ENCODE results near the gene GRM1. TPM values are rescaled to one million over a fixed set of nuclear protein-coding genes. Genes with fewer than 3 reads are reported as not detected.

The GRM1 gene
- total and polyA plus RNA-seq, 4 donors = 0.02 to 0.12 (median 0.06) TPM

- ATAC-seq (ENCODE audit: insufficient read depth, low FRiP score) (no peak), DNase-seq (no peak)
- no peaks in the 10 kb centered on the region for H3K4me1 ChIP-seq (ENCODE audit: control insufficient read depth in 5 of 5, insufficient read depth in 5 of 5, low read length in 5 of 5)
- H3K9ac ChIP-seq (ENCODE audit: insufficient read depth in 1 of 2, low read length in 2 of 2) = no peak overlapping the region
- no peaks in the 10 kb centered on the region for H3K9me3 ChIP-seq (ENCODE audit: control insufficient read depth in 4 of 4, insufficient read depth in 3 of 4, low read length in 3 of 4)
- H3K36me3 ChIP-seq (ENCODE audit: control insufficient read depth in 4 of 4, insufficient read depth in 4 of 4, low read length in 4 of 4) = no peaks in the 10 kb centered on the region
- no peak overlapping the region for H3K4me3 ChIP-seq
- no peak overlapping the region for H3K27ac ChIP-seq (ENCODE audit: low read depth in 1 of 2, low read length in 1 of 2)
- TF ChIP-seq, protein P1, sequence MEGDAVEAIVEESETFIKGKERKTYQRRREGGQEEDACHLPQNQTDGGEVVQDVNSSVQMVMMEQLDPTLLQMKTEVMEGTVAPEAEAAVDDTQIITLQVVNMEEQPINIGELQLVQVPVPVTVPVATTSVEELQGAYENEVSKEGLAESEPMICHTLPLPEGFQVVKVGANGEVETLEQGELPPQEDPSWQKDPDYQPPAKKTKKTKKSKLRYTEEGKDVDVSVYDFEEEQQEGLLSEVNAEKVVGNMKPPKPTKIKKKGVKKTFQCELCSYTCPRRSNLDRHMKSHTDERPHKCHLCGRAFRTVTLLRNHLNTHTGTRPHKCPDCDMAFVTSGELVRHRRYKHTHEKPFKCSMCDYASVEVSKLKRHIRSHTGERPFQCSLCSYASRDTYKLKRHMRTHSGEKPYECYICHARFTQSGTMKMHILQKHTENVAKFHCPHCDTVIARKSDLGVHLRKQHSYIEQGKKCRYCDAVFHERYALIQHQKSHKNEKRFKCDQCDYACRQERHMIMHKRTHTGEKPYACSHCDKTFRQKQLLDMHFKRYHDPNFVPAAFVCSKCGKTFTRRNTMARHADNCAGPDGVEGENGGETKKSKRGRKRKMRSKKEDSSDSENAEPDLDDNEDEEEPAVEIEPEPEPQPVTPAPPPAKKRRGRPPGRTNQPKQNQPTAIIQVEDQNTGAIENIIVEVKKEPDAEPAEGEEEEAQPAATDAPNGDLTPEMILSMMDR (IDR thresholded peaks at IDR 0.05; ENCODE audit: control extremely low read depth, extremely low read depth) = no peak
- no peaks in the 10 kb centered on the region for H3K27me3 ChIP-seq (ENCODE audit: control insufficient read depth in 3 of 3, insufficient read depth in 3 of 3, low read length in 2 of 3)
- WGBS, 2 donors = 80 to 87% methylated on average over 9 of the region's 9 CpGs
Observed at GRCh38 chr6:146202570-146202969, 173.7 kb downstream of the GRM1 start.

- Histone ChIP-seq H3K27ac (ENCODE audit: low read depth in 1 of 2, low read length in 1 of 2) (no peak overlapping the region), H3K9ac (ENCODE audit: insufficient read depth in 1 of 2, low read length in 2 of 2) (no peak overlapping the region), H3K4me3 (no peak overlapping the region), H3K4me1 (ENCODE audit: control insufficient read depth in 5 of 5, insufficient read depth in 5 of 5, low read length in 5 of 5) (no peaks in the 10 kb centered on the region), H3K27me3 (ENCODE audit: control insufficient read depth in 3 of 3, insufficient read depth in 3 of 3, low read length in 2 of 3) (no peaks in the 10 kb centered on the region), H3K36me3 (ENCODE audit: control insufficient read depth in 4 of 4, insufficient read depth in 4 of 4, low read length in 4 of 4) (no peaks in the 10 kb centered on the region), H3K9me3 (ENCODE audit: control insufficient read depth in 4 of 4, insufficient read depth in 3 of 4, low read length in 3 of 4) (peaks cover 0 to 1% (median 0%) of the 10 kb centered on the region in 4 donors)
- DNase-seq (no peak), ATAC-seq (ENCODE audit: insufficient read depth, low FRiP score) (no peak)
- 90 to 93% methylated on average over 3 of the region's 3 CpGs for WGBS, 2 donors
- TF ChIP-seq, protein P1 (IDR thresholded peaks at IDR 0.05; ENCODE audit: control extremely low read depth, extremely low read depth) = no peak
Observed at GRCh38 chr6:146209942-146210341, 181.1 kb downstream of the GRM1 start.

DNA sequence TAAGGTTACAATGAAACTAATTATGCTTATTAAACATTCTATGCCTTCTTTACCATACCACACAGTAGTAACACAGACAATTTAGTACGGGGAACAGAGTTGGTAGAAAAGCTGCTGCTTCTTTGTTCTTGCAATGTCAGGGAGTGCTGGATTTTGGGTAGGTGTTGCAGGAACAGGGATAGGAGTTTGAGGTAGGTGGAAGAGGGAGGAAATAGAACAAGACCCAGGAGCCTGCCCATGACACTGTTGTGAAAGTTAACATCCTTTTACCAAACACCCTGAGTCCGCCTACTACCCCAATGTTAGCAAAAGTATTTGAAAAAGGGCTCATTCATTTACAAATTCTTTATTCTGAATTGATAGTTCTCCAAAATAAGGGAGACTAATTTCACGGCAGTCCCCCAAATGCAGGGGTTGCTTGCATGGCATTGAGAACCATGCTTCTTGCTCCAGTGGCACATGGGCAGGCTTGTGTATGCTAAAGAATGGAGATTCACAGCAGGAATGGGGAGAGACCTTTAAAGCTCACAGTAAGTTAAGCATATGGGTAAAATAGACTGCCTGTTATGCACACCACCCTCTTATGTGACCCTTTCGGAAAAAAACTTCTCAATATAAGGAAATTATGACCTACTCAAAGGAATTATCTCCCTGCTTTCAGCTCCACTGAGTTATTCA lies 181.7 kb downstream of the GRM1 start:
- H3K4me1 ChIP-seq (ENCODE audit: control insufficient read depth in 5 of 5, insufficient read depth in 5 of 5, low read length in 5 of 5) = no peaks in the 10 kb centered on the region
- DNase-seq = no peak
- H3K9ac ChIP-seq (ENCODE audit: insufficient read depth in 1 of 2, low read length in 2 of 2) = no peak overlapping the region
- peaks cover 0 to 1% (median 0%) of the 10 kb centered on the region in 4 donors for H3K9me3 ChIP-seq (ENCODE audit: control insufficient read depth in 4 of 4, insufficient read depth in 3 of 4, low read length in 3 of 4)
- H3K27me3 ChIP-seq (ENCODE audit: control insufficient read depth in 3 of 3, insufficient read depth in 3 of 3, low read length in 2 of 3) = no peaks in the 10 kb centered on the region
- 89 to 93% methylated on average over 4 of the region's 4 CpGs for WGBS, 2 donors
- H3K36me3 ChIP-seq (ENCODE audit: control insufficient read depth in 4 of 4, insufficient read depth in 4 of 4, low read length in 4 of 4) = no peaks in the 10 kb centered on the region
- no peak overlapping the region for H3K27ac ChIP-seq (ENCODE audit: low read depth in 1 of 2, low read length in 1 of 2)
- ATAC-seq (ENCODE audit: insufficient read depth, low FRiP score) = no peak
- H3K4me3 ChIP-seq = no peak overlapping the region
- TF ChIP-seq, protein P1 (IDR thresholded peaks at IDR 0.05; ENCODE audit: control extremely low read depth, extremely low read depth) = no peak

- WGBS, 2 donors = 81 to 89% methylated on average over 2 of the region's 2 CpGs
Observed at GRCh38 chr6:146211646-146212045, 182.8 kb downstream of the GRM1 start.

More at GRCh38 chr6:146211646-146212045, 182.8 kb downstream of the GRM1 start:
- Histone ChIP-seq H3K4me1 (ENCODE audit: control insufficient read depth in 5 of 5, insufficient read depth in 5 of 5, low read length in 5 of 5) (no peaks in the 10 kb centered on the region), H3K27me3 (ENCODE audit: control insufficient read depth in 3 of 3, insufficient read depth in 3 of 3, low read length in 2 of 3) (no peaks in the 10 kb centered on the region), H3K36me3 (ENCODE audit: control insufficient read depth in 4 of 4, insufficient read depth in 4 of 4, low read length in 4 of 4) (no peaks in the 10 kb centered on the region), H3K9ac (ENCODE audit: insufficient read depth in 1 of 2, low read length in 2 of 2) (no peak overlapping the region), H3K4me3 (no peak overlapping the region), H3K27ac (ENCODE audit: low read depth in 1 of 2, low read length in 1 of 2) (no peak overlapping the region), H3K9me3 (ENCODE audit: control insufficient read depth in 4 of 4, insufficient read depth in 3 of 4, low read length in 3 of 4) (peaks cover 0 to 1% (median 0%) of the 10 kb centered on the region in 4 donors)
- TF ChIP-seq, protein P1 (IDR thresholded peaks at IDR 0.05; ENCODE audit: control extremely low read depth, extremely low read depth) = no peak
- no peak for DNase-seq
- no peak for ATAC-seq (ENCODE audit: insufficient read depth, low FRiP score)

Measured in lung (tissue), 12 donors.